IPS DF 6.9 (cell line): ENCODE results near the gene PDLIM1.
A peak's percentile ranks its signal among the peaks of the same experiment; 100 is the strongest.
"Not testable (repeated sequence)": the region's sequence is repeated elsewhere in the genome, so short reads cannot be mapped to it uniquely, and the experiment has no call there.

Experiments
- DNase-seq: peaks from one replicate; pipeline ENCODE4 v3.0.0-alpha.2; 2013; ENCODE audit warnings: low read depth, low spot score
- H3K27ac ChIP-seq: one replicate; pipeline ENCODE4 v1.5.1; 2013; ENCODE audit warnings: low read length, control low read depth
- H3K27me3 ChIP-seq: 2 replicates; pipeline ENCODE4 v1.6.1; 2013; ENCODE audit warnings: mild to moderate bottlenecking, low read length; ENCODE audit not compliant: control insufficient read depth, insufficient read depth
- H3K36me3 ChIP-seq: 2 replicates; pipeline ENCODE4 v1.6.1; 2013; ENCODE audit warnings: low read length; ENCODE audit not compliant: control insufficient read depth, insufficient read depth
- H3K4me1 ChIP-seq: 2 replicates; pipeline ENCODE4 v1.6.1; 2013; ENCODE audit warnings: low read length; ENCODE audit not compliant: control insufficient read depth, insufficient read depth
- H3K4me3 ChIP-seq: 2 replicates; pipeline ENCODE4 v1.5.1; 2013; ENCODE audit warnings: mild to moderate bottlenecking, low read length
- H3K9me3 ChIP-seq: 2 replicates; pipeline ENCODE4 v1.6.1; 2013; ENCODE audit warnings: low read length, inconsistent platforms; ENCODE audit not compliant: control insufficient read depth, insufficient read depth
- WGBS: extraction: QIAGEN DNeasy Blood & Tissue Kit; methylation state at CpG from one replicate; pipeline ENCODE4 v1.1.7; 2013; ENCODE audit warnings: mixed read lengths, missing lambda C conversion rate; ENCODE audit not compliant: insufficient read length, insufficient coverage; 5-methylcytosine and 5-hydroxymethylcytosine counted together

Gene PDLIM1

DNA sequence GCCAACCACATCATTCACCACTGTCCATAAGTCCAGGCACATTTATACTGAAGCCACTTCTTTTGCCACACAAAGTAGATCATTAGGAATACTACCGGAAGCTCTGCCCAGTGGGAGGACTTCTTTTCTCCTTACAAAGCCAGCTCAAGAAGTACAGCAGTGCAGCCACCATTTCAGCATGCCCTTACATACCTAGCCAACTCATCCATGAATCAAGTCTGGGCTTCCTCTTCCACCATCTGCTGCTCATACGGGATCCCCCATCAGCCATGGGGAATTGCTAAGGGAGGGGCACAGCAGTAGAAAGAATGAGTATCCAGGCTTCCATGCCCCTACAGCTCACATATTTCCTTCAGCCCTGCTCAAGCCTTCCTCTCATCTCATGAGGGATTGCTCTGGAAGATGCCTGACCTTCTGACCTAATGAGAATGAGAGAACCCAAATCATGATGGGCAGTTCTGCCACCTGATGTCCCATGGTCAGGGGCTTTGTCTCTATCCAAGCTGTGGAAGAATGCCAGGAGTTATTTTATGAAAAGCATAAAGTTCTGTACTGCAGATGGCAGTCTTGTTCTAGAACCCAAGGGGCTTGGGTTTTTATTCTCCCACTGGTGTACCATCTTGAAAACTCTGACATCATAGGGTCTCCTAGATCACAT lies 57.3 kb downstream of the PDLIM1 start:
- peaks cover 4% of the 10 kb centered on the region for H3K4me1 ChIP-seq
- H3K27ac ChIP-seq, result no peak overlapping the region
- H3K27me3 ChIP-seq, result no peaks in the 10 kb centered on the region
- WGBS, result no CpG with 5 or more reads among the region's 2 CpGs
- DNase-seq, result no peak
- no peak overlapping the region for H3K4me3 ChIP-seq
- H3K9me3 ChIP-seq, result no peaks in the 10 kb centered on the region
- H3K36me3 ChIP-seq, result no peaks in the 10 kb centered on the region; the same call in 1 of the 2 replicates

GRCh38 chr10:95230677-95231586 lies 59.9 kb downstream of the PDLIM1 start:
- Histone ChIP-seq H3K4me3 (peak overlapping the region; percentile 5; the same call in 1 of the 2 replicates), H3K27ac (peak overlapping the region; percentile 94)
- not testable (repeated sequence) for H3K36me3 ChIP-seq, H3K9me3 ChIP-seq, H3K4me1 ChIP-seq, H3K27me3 ChIP-seq
- WGBS, result no CpG with 5 or more reads among the region's 36 CpGs
- peak; percentile 81 for DNase-seq

- Histone ChIP-seq H3K27ac (peak overlapping the region; percentile 94), H3K27me3 (no peaks in the 10 kb centered on the region), H3K4me1 (peaks cover 4% of the 10 kb centered on the region), H3K9me3 (no peaks in the 10 kb centered on the region), H3K4me3 (peak overlapping the region; percentile 5; the same call in 1 of the 2 replicates), H3K36me3 (no peaks in the 10 kb centered on the region)
- peak; percentile 66 for DNase-seq
- no CpG with 5 or more reads among the region's 10 CpGs for WGBS
These were observed 60.8 kb downstream of the PDLIM1 start for GRCh38 chr10:95229724-95230627.

DNA sequence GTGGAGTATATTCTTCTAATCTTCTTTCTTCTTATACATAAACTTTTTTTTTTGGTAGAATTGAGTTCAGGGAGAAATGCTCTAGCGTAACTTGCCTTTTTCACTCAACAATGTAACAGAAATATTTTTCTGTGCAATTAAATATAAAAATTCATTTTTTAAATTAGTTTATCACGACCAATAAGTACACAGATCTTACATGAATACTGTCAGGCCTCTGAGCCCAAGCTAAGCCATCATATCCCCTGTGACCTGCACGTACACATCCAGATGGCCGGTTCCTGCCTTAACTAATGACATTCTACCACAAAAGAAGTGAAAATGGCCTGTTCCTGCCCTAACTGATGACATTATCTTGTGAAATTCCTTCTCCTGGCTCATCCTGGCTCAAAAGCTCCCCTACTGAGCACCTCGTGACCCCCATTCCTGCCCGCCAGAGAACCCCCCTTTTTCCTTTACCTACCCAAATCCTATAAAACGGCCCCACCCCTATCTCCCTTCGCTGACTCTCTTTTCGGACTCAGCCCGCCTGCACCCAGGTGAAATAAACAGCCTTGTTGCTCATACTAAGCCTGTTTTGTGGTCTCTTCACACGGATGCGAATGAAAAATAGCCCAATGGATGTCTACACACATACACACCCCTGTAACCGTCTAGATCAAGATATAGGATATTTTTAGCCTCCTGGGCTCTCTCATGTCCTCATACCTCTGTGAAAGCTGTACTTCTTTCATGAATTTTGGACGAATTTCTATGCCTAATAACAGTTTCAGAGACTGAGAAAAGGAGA lies 61.7 kb downstream of the PDLIM1 start:
- no CpG with 5 or more reads among the region's 14 CpGs for WGBS
- H3K4me3 ChIP-seq, H3K27me3 ChIP-seq, DNase-seq, H3K9me3 ChIP-seq, H3K4me1 ChIP-seq, H3K36me3 ChIP-seq: not testable (repeated sequence)
- H3K27ac ChIP-seq, result peak overlapping the region; percentile 94

- no peak overlapping the region for H3K27ac ChIP-seq
- H3K4me3 ChIP-seq, result no peak overlapping the region
- no peaks in the 10 kb centered on the region; the same call in 1 of the 2 replicates for H3K4me1 ChIP-seq
- DNase-seq, result no peak
- no peaks in the 10 kb centered on the region for H3K27me3 ChIP-seq
- no peaks in the 10 kb centered on the region for H3K36me3 ChIP-seq
- WGBS, result no CpG with 5 or more reads among the region's 2 CpGs
- H3K9me3 ChIP-seq, result no peaks in the 10 kb centered on the region
These were observed 65.7 kb downstream of the PDLIM1 start for GRCh38 chr10:95225136-95225535.

- Histone ChIP-seq H3K36me3 (no peaks in the 10 kb centered on the region), H3K27ac (no peak overlapping the region), H3K4me1 (no peaks in the 10 kb centered on the region), H3K9me3 (no peaks in the 10 kb centered on the region), H3K4me3 (no peak overlapping the region), H3K27me3 (no peaks in the 10 kb centered on the region)
- whole genome bisulfite sequencing, result no CpG with 5 or more reads among the region's 5 CpGs
- DNase-seq, result no peak
These were observed 69.7 kb downstream of the PDLIM1 start for GRCh38 chr10:95221124-95221523.

DNA sequence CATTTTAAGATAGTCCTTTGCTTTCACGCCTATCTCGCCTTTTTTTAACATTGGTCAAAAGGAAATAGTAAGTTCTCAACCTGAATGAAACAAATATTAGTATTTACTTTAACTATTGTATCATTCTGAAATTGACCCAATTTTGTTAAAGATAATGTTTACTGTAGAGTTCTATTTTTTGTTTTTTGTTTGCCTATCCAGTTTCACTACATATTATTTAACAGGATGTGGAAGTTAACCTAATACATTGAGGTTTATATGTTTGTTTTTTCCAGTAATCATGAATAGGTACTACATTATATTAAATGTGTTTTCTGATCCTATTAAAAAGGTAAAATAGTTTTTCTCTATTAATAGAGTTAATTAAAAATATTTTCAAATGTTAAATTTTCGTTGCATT lies 70.3 kb downstream of the PDLIM1 start:
- Histone ChIP-seq H3K27me3 (no peaks in the 10 kb centered on the region), H3K36me3 (no peaks in the 10 kb centered on the region), H3K27ac (no peak overlapping the region), H3K4me3 (no peak overlapping the region), H3K9me3 (no peaks in the 10 kb centered on the region), H3K4me1 (no peaks in the 10 kb centered on the region)
- DNase-seq, result no peak
- WGBS, result no CpG with 5 or more reads among the region's 3 CpGs

DNA sequence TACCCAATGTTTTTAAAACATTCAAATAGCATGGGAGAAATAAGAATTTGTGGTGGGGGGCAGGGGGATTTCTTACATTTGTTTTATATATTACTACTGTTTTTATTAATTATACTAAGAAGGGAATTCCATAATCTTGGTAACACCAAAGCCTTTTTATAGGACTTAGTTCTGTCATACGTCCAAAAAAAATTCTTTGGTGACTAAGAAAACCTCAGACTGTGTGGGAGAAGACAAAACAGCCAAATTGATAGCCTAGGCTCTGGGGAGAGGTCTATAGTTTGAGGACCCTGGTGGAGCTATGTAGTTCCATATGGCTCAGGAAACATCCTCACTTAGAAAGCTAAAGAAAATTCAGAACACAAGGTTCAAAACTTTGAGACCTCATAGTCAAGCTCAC lies 73.3 kb downstream of the PDLIM1 start:
- no peak overlapping the region for H3K27ac ChIP-seq
- no peaks in the 10 kb centered on the region for H3K9me3 ChIP-seq
- no peaks in the 10 kb centered on the region for H3K27me3 ChIP-seq
- no peak overlapping the region for H3K4me3 ChIP-seq
- no peaks in the 10 kb centered on the region for H3K36me3 ChIP-seq
- DNase-seq, result no peak
- H3K4me1 ChIP-seq, result no peaks in the 10 kb centered on the region
- WGBS, result no CpG with 5 or more reads among the region's 1 CpG

DNA sequence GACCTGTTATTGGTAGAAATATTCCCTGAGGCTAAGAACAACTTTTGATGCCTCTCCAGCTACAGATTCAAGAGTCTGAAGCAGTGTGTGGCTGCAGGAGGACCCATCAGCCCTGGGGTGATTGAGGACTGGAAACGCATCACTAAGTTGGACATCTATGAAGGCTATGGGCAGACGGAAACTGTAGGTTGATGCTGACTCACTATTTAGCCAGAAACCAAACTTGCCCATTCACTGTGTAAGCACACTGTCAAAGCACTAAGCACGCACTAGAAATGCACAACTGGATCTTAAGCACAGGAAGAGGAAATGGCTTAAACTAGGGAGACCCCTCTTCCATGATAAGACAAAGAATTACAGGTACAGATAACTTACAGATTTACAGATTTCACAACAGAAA lies 76.0 kb downstream of the PDLIM1 start:
- H3K4me1 ChIP-seq, result no peaks in the 10 kb centered on the region
- no CpG with 5 or more reads among the region's 3 CpGs for WGBS
- H3K4me3 ChIP-seq, result no peak overlapping the region
- no peak overlapping the region for H3K27ac ChIP-seq
- H3K9me3 ChIP-seq, result no peaks in the 10 kb centered on the region
- H3K36me3 ChIP-seq, result no peaks in the 10 kb centered on the region
- no peaks in the 10 kb centered on the region for H3K27me3 ChIP-seq
- DNase-seq, result no peak
